Heart right ventricle (tissue), 16 donors: ENCODE results near the gene MMADHC. TPM values are rescaled to one million over a fixed set of nuclear protein-coding genes. Genes with fewer than 3 reads are reported as not detected.

ENCODE experiments used
- ATAC-seq, 8 donors: fragments of 200-7000 bp; cut with Tn5 transposase; one replicate each; pipeline ENCODE4 v1.9.1; 2020; ENCODE audit warnings: mild to moderate bottlenecking in 8 of 8, moderate library complexity in 8 of 8, moderate number of reproducible peaks in 1 of 8
- DNase-seq, 2 donors: peaks; one replicate each; pipeline ENCODE4 v3.0.0-alpha.2; 2020
- H3K27ac ChIP-seq, 10 donors: fragments of 200-600 bp; sonication (generic) in 2 of 10; one replicate each; pipeline versions ENCODE4 v1.5.0 to v1.8.0; 2020 to 2022; ENCODE audit warnings: mild to moderate bottlenecking in 3 of 10
- H3K27me3 ChIP-seq, 7 donors: fragments of 200-600 bp; one replicate each; pipeline ENCODE4 v1.8.0; 2021 to 2022; ENCODE audit warnings: mild to moderate bottlenecking in 2 of 7
- H3K36me3 ChIP-seq, 9 donors: fragments of 200-600 bp; sonication (generic) in 1 of 9; one replicate each; pipeline versions ENCODE4 v1.5.0 to v1.8.0; 2020 to 2022; ENCODE audit warnings: mild to moderate bottlenecking in 2 of 9
- H3K4me1 ChIP-seq, 9 donors: fragments of 200-600 bp; sonication (generic) in 1 of 9; one replicate each; pipeline versions ENCODE4 v1.5.0 to v1.8.0; 2020 to 2022; ENCODE audit warnings: mild to moderate bottlenecking in 4 of 9
- H3K4me3 ChIP-seq, 10 donors: fragments of 200-600 bp; sonication (generic) in 2 of 10; one replicate each; pipeline versions ENCODE4 v1.5.0 to v1.8.0; 2020 to 2022; ENCODE audit warnings: mild to moderate bottlenecking in 7 of 10, moderate library complexity in 2 of 10
- H3K9me3 ChIP-seq, 11 donors: fragments of 200-600 bp in 10 of 11; sonication (generic) in 2 of 11; one replicate each; pipeline versions ENCODE4 v1.5.0 to v1.8.0; 2013 to 2022; ENCODE audit warnings: mild to moderate bottlenecking in 2 of 11, control low read depth in 1 of 11, moderate library complexity in 1 of 11
- CTCF ChIP-seq, 9 donors: fragments of 200-600 bp; sonication (generic) in 2 of 9; IDR thresholded peaks; one replicate each; pipeline versions ENCODE4 v1.5.0 to v1.8.0; 2021 to 2022; ENCODE audit warnings: antibody characterized with exemption in 9 of 9, mild to moderate bottlenecking in 5 of 9, moderate library complexity in 1 of 9
- WGBS, 2 donors: extraction: QIAGEN DNeasy Blood & Tissue Kit; methylation state at CpG; one replicate each; pipeline ENCODE4 v1.1.7; 2013; ENCODE audit warnings: inconsistent platforms in 1 of 2; 5-methylcytosine and 5-hydroxymethylcytosine counted together
- intact Hi-C, 10 donors: fragments of 100-400 bp; cut with DNase I; formaldehyde crosslinking; loops; one replicate each; pipeline versions ENCODE4 v1.11.1 to v1.14.2; 2022
- polyA plus RNA-seq, 2 donors: library from polyadenylated mRNA; stranded (reverse); fragments of 200-250 nt; gene quantifications; one replicate each; pipeline ENCODE4 v1.2.3, GENCODE V29; 2013
- total RNA-seq, 10 donors: library from RNA; stranded (reverse); fragmentation: NEBNext Ultra II Directional in 3 of 10; extraction: Animal tissue kit (Norgen Biotek cat#: 25700) in 3 of 10; gene quantifications; one replicate each; pipeline versions ENCODE4 v1.2.1 to v1.2.4, GENCODE V29; 2021 to 2023
- donor health status: Arrhythmogenic right ventricular cardiomyopathy.
- donor health status: ischemic (EF 13 %, LVEDD 7.1; RV severe dilation, severe dysfunction).
- donor health status: healthy with polysubstance abuse.
- donor health status: DM: no; HTN: yes; CAD: no.
- donor health status: DM: no; HTN: no; CAD: no.
- donor health status: ischemic (EF 25% LVEDD 6.9; RV normal size, moderate dysfunction).
- donor health status: ischemic (EF 25% LVEDD 5.7; RV mildly dilated, moderate dysfunction).
- donor health status: healthy.
- donor health status: DM: yes; HTN: yes; CAD: no.
- donor health status: Ischemic cardiomyopathy.
- donor health status: ischemic (EF 35%, LVEDD 5.7; RV mildly dilated, moderate dysfunction).
- donor health status: nonischemic (EF 11% LVEDD 7.7; RV severe dilation, severe dysfunction).
- donor health status: DM: yes; HTN: yes; CAD: no.
- donor health status: PGD.
- donor health status: ischemic (EF 29% LVEDD 5.4; RV normal size, mild dysfunction).
- donor health status: nonischemic (EF 23%, LVEDD 6.1; RV moderate dilation, normal function).

The MMADHC gene
- total and polyA plus RNA-seq, 12 donors: 20.4 to 132 (median 124) TPM

GRCh38 chr2:149552830-149553229 is 34.7 kb downstream of the MMADHC start:
- no peak overlapping the region for H3K4me3 ChIP-seq
- TF ChIP-seq CTCF (IDR thresholded peaks at IDR 0.05): no peak
- intact Hi-C loops: no loop called here
- H3K27ac ChIP-seq: no peak overlapping the region
- no peaks in the 10 kb centered on the region for H3K4me1 ChIP-seq
- ATAC-seq: no peak
- no peaks in the 10 kb centered on the region for H3K36me3 ChIP-seq
- DNase-seq: no peak
- 91 to 96% methylated on average over 2 of the region's 2 CpGs for WGBS, 2 donors
- H3K9me3 ChIP-seq: peaks cover 0 to 6% (median 0%) of the 10 kb centered on the region in 11 donors
- H3K27me3 ChIP-seq: peaks cover 0 to 7% (median 0%) of the 10 kb centered on the region in 7 donors

- ATAC-seq: no peak
Observed at GRCh38 chr2:149552226-149552625, 35.3 kb downstream of the MMADHC start.

GRCh38 chr2:149544692-149545091 is 42.9 kb downstream of the MMADHC start:
- H3K4me1 ChIP-seq: no peaks in the 10 kb centered on the region
- H3K27me3 ChIP-seq: no peaks in the 10 kb centered on the region
- no peak overlapping the region for H3K4me3 ChIP-seq
- TF ChIP-seq CTCF (IDR thresholded peaks at IDR 0.05): no peak
- H3K9me3 ChIP-seq: no peaks in the 10 kb centered on the region
- WGBS, 2 donors: 65 to 79% methylated on average over 1 of the region's 1 CpG
- intact Hi-C loops: no loop called here
- DNase-seq (no peak), ATAC-seq (no peak)
- H3K36me3 ChIP-seq: no peaks in the 10 kb centered on the region
- no peak overlapping the region for H3K27ac ChIP-seq

More at GRCh38 chr2:149552226-149552625, 35.3 kb downstream of the MMADHC start:
- H3K4me1 ChIP-seq: no peaks in the 10 kb centered on the region
- no peak for DNase-seq
- WGBS, 2 donors: 95% methylated on average over 4 of the region's 4 CpGs
- no peak overlapping the region for H3K27ac ChIP-seq
- peaks cover 0 to 6% (median 0%) of the 10 kb centered on the region in 11 donors for H3K9me3 ChIP-seq
- H3K27me3 ChIP-seq: peaks cover 0 to 7% (median 0%) of the 10 kb centered on the region in 7 donors
- no peaks in the 10 kb centered on the region for H3K36me3 ChIP-seq
- H3K4me3 ChIP-seq: no peak overlapping the region
- no peak for TF ChIP-seq CTCF (IDR thresholded peaks at IDR 0.05)
- intact Hi-C loops: no loop called here

GRCh38 chr2:149543845-149544244 is 43.7 kb downstream of the MMADHC start:
- H3K4me3 ChIP-seq: no peak overlapping the region
- intact Hi-C loops: no loop called here
- no peaks in the 10 kb centered on the region for H3K36me3 ChIP-seq
- DNase-seq (no peak), ATAC-seq (no peak)
- no peak for TF ChIP-seq CTCF (IDR thresholded peaks at IDR 0.05)
- no peaks in the 10 kb centered on the region for H3K4me1 ChIP-seq
- 91 to 94% methylated on average over 1 of the region's 1 CpG for WGBS, 2 donors
- H3K27ac ChIP-seq: no peak overlapping the region
- H3K27me3 ChIP-seq: no peaks in the 10 kb centered on the region
- H3K9me3 ChIP-seq: no peaks in the 10 kb centered on the region
